ENCODE results near the gene CCP110.

- TF ChIP-seq POLR2AphosphoS5 (IDR thresholded peaks at IDR 0.05) (no peak), POLR2A (IDR thresholded peaks at IDR 0.05) (no peak)
Measured at GRCh38 chr16:19481296-19481695, 42.4 kb upstream of the CCP110 start.
